Neural crest cell (in vitro differentiated cells): ENCODE measurements around the gene CEP128. TPM values are rescaled to one million over a fixed set of nuclear protein-coding genes. Genes with fewer than 3 reads are reported as not detected.

Source experiments
- DNase-seq: peaks from one replicate; pipeline ENCODE4 v3.0.0; 2021; ENCODE audit warnings: low read depth, mixed read lengths, low spot score
- H3K27ac Mint-ChIP-seq: one replicate; pipeline ENCODE4 v1.8.0; 2021; ENCODE audit warnings: mild to moderate bottlenecking, mixed read lengths; ENCODE audit not compliant: unreplicated experiment
- H3K27me3 Mint-ChIP-seq: 2 replicates; pipeline ENCODE4 v1.8.0; 2021; ENCODE audit warnings: low read depth, mild to moderate bottlenecking, mixed read lengths
- H3K36me3 Mint-ChIP-seq: 2 replicates; pipeline ENCODE4 v1.8.0; 2021; ENCODE audit warnings: low read depth, mild to moderate bottlenecking, mixed read lengths
- H3K4me1 Mint-ChIP-seq: 2 replicates; pipeline ENCODE4 v1.8.0; 2021; ENCODE audit warnings: mixed read lengths
- H3K4me3 Mint-ChIP-seq: one replicate; pipeline ENCODE4 v1.8.0; 2021; ENCODE audit warnings: mild to moderate bottlenecking, mixed read lengths
- H3K9me3 Mint-ChIP-seq: 2 replicates; pipeline ENCODE4 v1.8.0; 2021; ENCODE audit warnings: mixed read lengths
- total RNA-seq: library from RNA; stranded (reverse); gene quantifications from 2 replicates; pipeline ENCODE4 v1.2.1, GENCODE V29; 2021
- TF ChIP-seq, protein P1 (sequence below): fragments of 200-600 bp; sonication (generic); conservative IDR thresholded peaks from 2 replicates; pipeline ENCODE4 v1.5.0; 2021; ENCODE audit warnings: antibody characterized with exemption, mild to moderate bottlenecking

The CEP128 gene
- total RNA-seq, 1 donor from 2014 or later, result 25.8 TPM

DNA sequence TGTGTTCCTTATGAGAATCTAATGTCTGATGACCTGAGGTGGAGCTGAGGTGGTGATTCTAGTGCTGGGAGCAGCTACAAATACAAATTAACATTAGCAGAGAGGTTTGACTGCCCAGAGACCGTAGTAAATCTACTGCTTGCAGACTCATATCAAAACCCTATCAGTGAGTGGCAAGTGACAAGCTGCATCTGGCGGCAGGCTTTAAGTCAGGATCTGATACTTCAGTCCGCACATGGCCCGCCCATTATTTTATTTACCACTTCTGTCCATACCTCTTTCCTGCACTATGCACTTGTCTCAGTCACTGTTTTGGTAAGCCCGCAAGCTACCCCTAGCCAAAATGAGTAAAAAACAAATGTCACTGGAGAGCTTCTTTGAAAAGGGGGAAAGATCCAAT is 11.4 kb downstream of the CEP128 start:
- Mint-ChIP-seq H3K27me3 (no peaks in the 10 kb centered on the region), H3K4me3 (no peak overlapping the region), H3K9me3 (peaks cover 3% of the 10 kb centered on the region), H3K27ac (no peak overlapping the region), H3K4me1 (peaks cover 13% of the 10 kb centered on the region), H3K36me3 (peaks cover 25% of the 10 kb centered on the region)
- no peak for DNase-seq
- TF ChIP-seq, protein P1, sequence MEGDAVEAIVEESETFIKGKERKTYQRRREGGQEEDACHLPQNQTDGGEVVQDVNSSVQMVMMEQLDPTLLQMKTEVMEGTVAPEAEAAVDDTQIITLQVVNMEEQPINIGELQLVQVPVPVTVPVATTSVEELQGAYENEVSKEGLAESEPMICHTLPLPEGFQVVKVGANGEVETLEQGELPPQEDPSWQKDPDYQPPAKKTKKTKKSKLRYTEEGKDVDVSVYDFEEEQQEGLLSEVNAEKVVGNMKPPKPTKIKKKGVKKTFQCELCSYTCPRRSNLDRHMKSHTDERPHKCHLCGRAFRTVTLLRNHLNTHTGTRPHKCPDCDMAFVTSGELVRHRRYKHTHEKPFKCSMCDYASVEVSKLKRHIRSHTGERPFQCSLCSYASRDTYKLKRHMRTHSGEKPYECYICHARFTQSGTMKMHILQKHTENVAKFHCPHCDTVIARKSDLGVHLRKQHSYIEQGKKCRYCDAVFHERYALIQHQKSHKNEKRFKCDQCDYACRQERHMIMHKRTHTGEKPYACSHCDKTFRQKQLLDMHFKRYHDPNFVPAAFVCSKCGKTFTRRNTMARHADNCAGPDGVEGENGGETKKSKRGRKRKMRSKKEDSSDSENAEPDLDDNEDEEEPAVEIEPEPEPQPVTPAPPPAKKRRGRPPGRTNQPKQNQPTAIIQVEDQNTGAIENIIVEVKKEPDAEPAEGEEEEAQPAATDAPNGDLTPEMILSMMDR, result no peak

DNA sequence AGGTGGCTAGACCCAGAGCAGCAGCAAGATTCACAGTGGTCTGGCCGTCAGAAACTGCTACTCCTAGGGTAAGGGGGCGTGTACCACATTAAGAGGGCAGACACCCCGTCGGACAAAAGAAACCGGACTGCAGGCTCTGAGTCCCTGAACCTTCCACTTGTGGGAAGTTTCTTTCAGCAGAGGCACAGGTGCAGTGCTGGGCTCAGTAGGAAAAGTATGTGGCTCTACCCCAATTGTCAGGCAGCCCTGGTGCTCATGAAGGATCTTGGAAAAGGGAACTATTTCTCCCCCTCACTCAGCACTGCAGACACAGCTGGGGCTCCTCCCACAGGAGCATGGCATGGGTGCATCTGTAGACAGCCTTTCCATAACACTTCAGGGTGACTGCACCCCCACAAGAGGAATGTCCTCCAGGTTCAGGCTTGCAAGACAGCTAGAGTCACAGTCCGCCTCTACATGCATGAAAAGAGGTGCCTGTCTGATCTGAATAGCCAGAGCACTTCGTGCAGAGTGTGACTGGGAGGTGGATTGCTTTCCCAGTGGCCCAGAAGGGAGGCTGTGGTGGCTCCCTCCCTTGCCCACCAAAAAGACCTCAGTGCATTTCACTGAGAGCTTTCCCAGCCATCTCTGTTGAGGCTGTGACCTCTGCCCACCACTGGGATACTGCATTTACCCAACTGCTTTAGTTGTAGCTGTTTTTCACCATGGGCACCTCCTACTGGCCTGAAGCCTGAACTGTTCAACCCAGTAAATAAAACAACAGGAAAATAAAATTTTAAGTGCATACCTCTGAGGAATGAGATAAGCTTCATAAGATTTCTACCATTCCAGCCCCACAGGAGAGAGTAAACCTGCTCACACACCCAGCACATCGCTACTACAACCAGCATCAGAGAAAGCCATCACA is 14.2 kb downstream of the CEP128 start:
- peaks cover 3% of the 10 kb centered on the region for H3K9me3 Mint-ChIP-seq
- H3K4me3 Mint-ChIP-seq, result no peak overlapping the region
- H3K4me1 Mint-ChIP-seq, result peaks cover 8% of the 10 kb centered on the region
- H3K27ac Mint-ChIP-seq, result no peak overlapping the region
- H3K27me3 Mint-ChIP-seq, result no peaks in the 10 kb centered on the region
- TF ChIP-seq, protein P1, result no peak
- H3K36me3 Mint-ChIP-seq, result peaks cover 24% of the 10 kb centered on the region
- no peak for DNase-seq

DNA sequence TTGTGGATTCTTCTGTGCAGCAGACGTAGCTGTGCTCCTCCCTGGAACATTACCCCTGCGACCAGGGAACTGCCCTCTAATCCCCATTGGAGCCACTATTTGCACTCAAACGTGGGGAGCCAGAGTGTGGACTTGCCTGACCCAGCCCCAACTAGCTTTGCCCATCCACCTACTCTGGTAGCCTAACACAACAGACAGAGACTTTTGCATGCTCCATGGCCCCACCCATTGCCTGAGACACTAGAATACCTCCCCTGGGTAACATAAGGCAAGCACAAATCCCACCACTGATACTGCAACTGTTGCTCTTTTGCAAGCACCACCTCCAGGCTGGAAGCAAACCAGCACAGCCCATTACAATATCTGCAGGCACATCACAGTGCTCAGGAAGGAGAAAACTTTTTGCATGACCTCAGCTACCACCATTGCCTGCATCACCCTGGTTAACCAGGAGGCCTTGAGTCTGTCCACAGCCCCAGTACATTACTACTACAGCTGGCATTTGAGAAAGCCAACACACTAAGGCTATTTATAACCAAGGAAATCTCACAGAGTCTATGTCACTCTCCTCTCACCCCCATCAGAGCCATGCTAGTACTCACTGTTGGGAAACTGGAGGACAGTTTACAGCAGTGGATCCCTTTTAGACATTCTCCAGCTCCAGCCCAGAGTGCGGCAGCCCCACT is 15.0 kb downstream of the CEP128 start:
- no peaks in the 10 kb centered on the region for H3K27me3 Mint-ChIP-seq
- H3K4me3 Mint-ChIP-seq, result no peak overlapping the region
- peaks cover 3% of the 10 kb centered on the region for H3K9me3 Mint-ChIP-seq
- peaks cover 24% of the 10 kb centered on the region for H3K36me3 Mint-ChIP-seq
- no peak for DNase-seq
- H3K27ac Mint-ChIP-seq, result no peak overlapping the region
- TF ChIP-seq, protein P1, result no peak
- H3K4me1 Mint-ChIP-seq, result peaks cover 8% of the 10 kb centered on the region

DNA sequence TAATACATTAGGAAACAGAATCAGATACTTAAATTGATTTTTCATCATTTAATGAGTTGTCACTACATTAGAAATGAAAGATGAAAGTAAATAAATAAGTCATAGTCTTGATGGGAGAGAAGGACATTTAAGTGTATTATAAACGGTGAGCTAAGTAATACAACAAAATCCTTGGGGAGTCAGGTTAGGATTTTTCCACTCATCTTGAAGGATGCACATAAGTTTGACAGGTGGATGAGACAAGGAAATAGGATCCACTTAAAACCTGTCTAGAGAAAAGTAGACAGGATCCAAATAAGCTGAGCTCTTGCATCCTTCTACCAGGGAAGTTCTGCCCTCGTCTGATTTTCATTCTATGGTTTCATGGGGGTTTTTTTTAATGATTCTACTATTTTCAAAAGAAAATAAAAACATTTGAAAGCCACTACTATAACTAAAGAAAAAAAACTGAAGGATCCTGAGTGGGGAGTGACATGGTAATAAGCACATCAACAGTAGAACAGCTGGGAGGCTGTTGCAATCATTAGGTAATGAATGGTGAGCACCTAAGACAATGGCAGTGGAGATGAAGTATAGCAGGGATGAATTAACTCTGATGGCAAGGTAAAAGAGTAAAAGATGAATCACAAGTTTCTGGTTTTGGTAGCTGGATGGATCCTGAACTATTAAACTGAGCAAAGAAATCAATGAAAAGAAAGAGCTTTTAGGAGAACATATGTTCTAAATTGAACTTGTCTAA is 17.0 kb downstream of the CEP128 start:
- peaks cover 18% of the 10 kb centered on the region for H3K36me3 Mint-ChIP-seq
- H3K27me3 Mint-ChIP-seq, result no peaks in the 10 kb centered on the region
- peaks cover 8% of the 10 kb centered on the region for H3K4me1 Mint-ChIP-seq
- H3K4me3 Mint-ChIP-seq, result no peak overlapping the region
- peak overlapping the region; percentile 6 for H3K27ac Mint-ChIP-seq
- peaks cover 3% of the 10 kb centered on the region for H3K9me3 Mint-ChIP-seq
- no peak for DNase-seq
- TF ChIP-seq, protein P1, result no peak

DNA sequence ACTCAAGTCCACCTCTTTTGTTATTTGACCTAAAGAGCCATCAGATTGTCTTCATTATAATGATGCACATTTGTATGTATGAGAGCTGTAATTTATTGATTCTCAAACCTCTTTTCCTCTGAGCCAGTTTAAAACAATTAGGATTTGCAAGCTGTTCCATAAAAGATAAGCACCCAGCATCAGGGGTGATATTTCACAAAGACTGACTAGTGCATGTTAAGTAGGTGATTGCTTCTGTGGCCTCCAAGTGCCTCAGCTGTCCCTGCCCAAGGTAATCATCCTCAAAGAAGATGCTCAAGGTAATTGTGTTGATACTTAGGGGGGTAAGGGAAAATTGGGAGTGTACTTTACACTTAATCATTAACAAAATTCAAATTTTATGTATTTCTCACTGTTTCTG is 18.2 kb downstream of the CEP128 start:
- H3K4me3 Mint-ChIP-seq, result no peak overlapping the region

More for the DNA sequence above, 18.2 kb downstream of the CEP128 start:
- H3K36me3 Mint-ChIP-seq, result peaks cover 14% of the 10 kb centered on the region
- peaks cover 3% of the 10 kb centered on the region for H3K9me3 Mint-ChIP-seq
- TF ChIP-seq, protein P1, result no peak
- peaks cover 8% of the 10 kb centered on the region for H3K4me1 Mint-ChIP-seq
- no peak overlapping the region for H3K27ac Mint-ChIP-seq
- H3K27me3 Mint-ChIP-seq, result no peaks in the 10 kb centered on the region
- DNase-seq, result no peak
